DOHH2 (cell line): ENCODE data around the gene ZFP92.

Experiments used
- EZH2phosphoT487 ChIP-seq: fragments of 200-600 bp; sonication (generic); IDR thresholded peaks from 2 replicates; pipeline ENCODE4 v1.6.1; 2017; ENCODE audit warnings: borderline replicate concordance, mild to moderate bottlenecking, antibody characterized with exemption, low read length, moderate library complexity, mixed read lengths
- TF ChIP-seq, protein P1 (sequence below): fragments of 200-600 bp; sonication (generic); IDR thresholded peaks from one replicate; pipeline ENCODE4 v1.5.1; 2014; ENCODE audit warnings: antibody characterized with exemption, mild to moderate bottlenecking, low read depth, low read length; ENCODE audit not compliant: poor library complexity, severe bottlenecking

DNA sequence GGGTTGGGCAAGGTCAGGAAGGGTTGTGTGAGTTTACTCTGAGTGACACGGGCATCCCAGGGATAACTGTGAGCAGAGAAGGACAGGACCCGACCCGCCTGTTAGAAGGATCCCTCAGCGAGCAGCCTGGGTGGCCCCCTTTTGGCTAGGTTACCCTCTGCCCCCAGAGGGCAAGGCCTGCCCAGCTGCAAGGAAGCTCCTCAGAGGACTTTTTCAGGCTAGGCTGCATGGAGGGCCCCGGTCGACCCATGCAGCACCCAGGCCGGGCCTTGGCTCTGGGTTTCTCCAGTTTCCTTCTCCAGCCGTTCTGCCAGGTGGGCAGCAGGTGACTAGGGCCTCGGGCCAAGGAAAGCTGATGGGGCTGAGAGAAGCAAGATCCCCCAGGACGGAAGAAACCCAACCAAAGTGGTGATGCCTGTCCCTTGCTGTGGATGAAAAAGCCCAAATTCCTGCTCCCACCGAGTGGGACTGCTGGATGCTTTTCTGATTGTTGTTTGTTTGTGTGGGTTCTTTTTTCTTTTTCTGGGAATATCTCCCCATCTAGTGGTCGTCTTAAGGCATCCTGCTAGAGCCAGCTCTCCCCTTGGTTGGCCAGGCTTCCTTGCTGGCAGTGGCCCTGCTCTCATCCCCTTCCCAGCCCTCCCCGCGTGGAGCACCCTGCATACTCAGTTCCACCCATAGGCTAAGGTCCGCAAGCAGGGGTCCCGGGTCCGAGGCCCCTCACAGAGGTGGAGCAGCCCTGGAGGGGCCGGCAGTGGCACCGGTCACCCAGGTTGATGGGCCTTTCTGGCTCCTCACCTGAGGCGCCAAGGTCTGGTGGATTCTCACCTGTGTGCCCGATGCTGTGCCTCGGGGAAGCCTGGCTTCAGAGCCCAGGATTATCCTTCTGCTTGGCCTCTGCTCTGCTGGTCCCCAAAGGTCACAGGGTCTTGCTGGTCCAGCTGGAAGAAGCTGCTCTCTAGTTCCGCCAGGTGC is 1.8 kb downstream of the ZFP92 start:
- TF ChIP-seq, protein P1, sequence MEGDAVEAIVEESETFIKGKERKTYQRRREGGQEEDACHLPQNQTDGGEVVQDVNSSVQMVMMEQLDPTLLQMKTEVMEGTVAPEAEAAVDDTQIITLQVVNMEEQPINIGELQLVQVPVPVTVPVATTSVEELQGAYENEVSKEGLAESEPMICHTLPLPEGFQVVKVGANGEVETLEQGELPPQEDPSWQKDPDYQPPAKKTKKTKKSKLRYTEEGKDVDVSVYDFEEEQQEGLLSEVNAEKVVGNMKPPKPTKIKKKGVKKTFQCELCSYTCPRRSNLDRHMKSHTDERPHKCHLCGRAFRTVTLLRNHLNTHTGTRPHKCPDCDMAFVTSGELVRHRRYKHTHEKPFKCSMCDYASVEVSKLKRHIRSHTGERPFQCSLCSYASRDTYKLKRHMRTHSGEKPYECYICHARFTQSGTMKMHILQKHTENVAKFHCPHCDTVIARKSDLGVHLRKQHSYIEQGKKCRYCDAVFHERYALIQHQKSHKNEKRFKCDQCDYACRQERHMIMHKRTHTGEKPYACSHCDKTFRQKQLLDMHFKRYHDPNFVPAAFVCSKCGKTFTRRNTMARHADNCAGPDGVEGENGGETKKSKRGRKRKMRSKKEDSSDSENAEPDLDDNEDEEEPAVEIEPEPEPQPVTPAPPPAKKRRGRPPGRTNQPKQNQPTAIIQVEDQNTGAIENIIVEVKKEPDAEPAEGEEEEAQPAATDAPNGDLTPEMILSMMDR = no peak
- TF ChIP-seq EZH2phosphoT487 = no peak
